T1000 (cell line): ENCODE results near the gene LCE1A.

ENCODE experiments used
- DNase-seq: peaks from one replicate; lab custom pipeline; 2025; ENCODE audit warnings: mixed read lengths; lab: John Stamatoyannopoulos, UW

The LCE1A gene

GRCh38 chr1:152827173-152827572 lies at the start of gene LCE1A:
Gene LCE1A, plus strand, starts transcription at chr1:152827473. Its CDS starts 0 bp downstream, at chr1:152827473.
- no peak for DNase-seq

GRCh38 chr1:152777510-152778137 lies 49.6 kb upstream of the LCE1A start:
- no peak for DNase-seq

GRCh38 chr1:152783095-152783494 lies 44.2 kb upstream of the LCE1A start:
- DNase-seq: no peak

- no peak for DNase-seq
These were observed 41.2 kb upstream of the LCE1A start, which contains the start of gene LCE1E for GRCh38 chr1:152786077-152786476. Gene LCE1E, plus strand, starts transcription at chr1:152786257. Its CDS starts 1,043 bp downstream, at chr1:152787300.

- DNase-seq: no peak
These were observed 31.6 kb upstream of the LCE1A start for GRCh38 chr1:152795686-152796085.

- no peak for DNase-seq
These were observed 30.9 kb upstream of the LCE1A start, which contains the start of gene LCE1D for GRCh38 chr1:152796421-152796820. Gene LCE1D, plus strand, starts transcription at chr1:152796721. Its CDS starts 1,074 bp downstream, at chr1:152797795.

- no peak for DNase-seq
These were observed 25.9 kb upstream of the LCE1A start for GRCh38 chr1:152801333-152801732.

GRCh38 chr1:152806576-152806975 lies 20.7 kb upstream of the LCE1A start, which contains the start of gene LCE1C:
Gene LCE1C, minus strand, starts transcription at chr1:152806651. Its CDS starts 1,173 bp downstream, at chr1:152805478.
- DNase-seq: no peak

- no peak for DNase-seq
These were observed 16.2 kb upstream of the LCE1A start for GRCh38 chr1:152811050-152811449.

GRCh38 chr1:152811671-152812070 lies 15.6 kb upstream of the LCE1A start, which contains the start of gene LCE1B:
Gene LCE1B, plus strand, starts transcription at chr1:152811971. Its CDS starts 476 bp downstream, at chr1:152812447.
- no peak for DNase-seq

GRCh38 chr1:152817309-152817708 lies 10.0 kb upstream of the LCE1A start:
- DNase-seq: no peak

- DNase-seq: no peak
These were observed 4.0 kb upstream of the LCE1A start for GRCh38 chr1:152823294-152823693.

GRCh38 chr1:152824964-152825363 lies 2.3 kb upstream of the LCE1A start:
- no peak for DNase-seq

- no peak for DNase-seq
These were observed 9.6 kb downstream of the LCE1A start for GRCh38 chr1:152836870-152837269.

- no peak for DNase-seq
These were observed 15.3 kb downstream of the LCE1A start, which contains the start of gene LCE6A for GRCh38 chr1:152842556-152842955. Gene LCE6A, plus strand, starts transcription at chr1:152842856. Its CDS starts 665 bp downstream, at chr1:152843521.

GRCh38 chr1:152855661-152856060 lies 28.4 kb downstream of the LCE1A start:
- DNase-seq: no peak

GRCh38 chr1:152858062-152858461 lies 30.8 kb downstream of the LCE1A start:
- DNase-seq: no peak

- no peak for DNase-seq
These were observed 32.4 kb downstream of the LCE1A start, which contains the start of gene LCE7A for GRCh38 chr1:152859696-152860095. Gene LCE7A, plus strand, starts transcription at chr1:152859996. Its CDS starts 702 bp downstream, at chr1:152860698.

GRCh38 chr1:152860129-152860528 lies 32.9 kb downstream of the LCE1A start:
- no peak for DNase-seq

GRCh38 chr1:152861374-152861773 lies 34.1 kb downstream of the LCE1A start:
- DNase-seq: no peak

GRCh38 chr1:152864443-152864842 lies 37.2 kb downstream of the LCE1A start:
- DNase-seq: no peak

GRCh38 chr1:152866321-152866720 lies 39.0 kb downstream of the LCE1A start:
- no peak for DNase-seq

- no peak for DNase-seq
These were observed 42.6 kb downstream of the LCE1A start for GRCh38 chr1:152869808-152870419.
